GM12865 (cell line): ENCODE measurements around the gene SELENOW.
"Not testable (repeated sequence)": the region's sequence is repeated elsewhere in the genome, so short reads cannot be mapped to it uniquely, and the experiment has no call there.

Experiments used
- DNase-seq: peaks from one replicate; pipeline ENCODE4 v3.0.0; 2010; ENCODE audit warnings: low read depth
- H3K4me3 ChIP-seq: 2 replicates; pipeline ENCODE4 v1.5.1; 2011; ENCODE audit warnings: mild to moderate bottlenecking, low read depth, low read length, control low read depth
- CTCF ChIP-seq: IDR thresholded peaks from 2 replicates; pipeline ENCODE4 v1.5.1; 2011; ENCODE audit warnings: low read length, control low read depth, low read depth, inconsistent platforms; ENCODE audit not compliant: insufficient read depth; ENCODE audit errors: missing control alignments

Gene SELENOW

DNA sequence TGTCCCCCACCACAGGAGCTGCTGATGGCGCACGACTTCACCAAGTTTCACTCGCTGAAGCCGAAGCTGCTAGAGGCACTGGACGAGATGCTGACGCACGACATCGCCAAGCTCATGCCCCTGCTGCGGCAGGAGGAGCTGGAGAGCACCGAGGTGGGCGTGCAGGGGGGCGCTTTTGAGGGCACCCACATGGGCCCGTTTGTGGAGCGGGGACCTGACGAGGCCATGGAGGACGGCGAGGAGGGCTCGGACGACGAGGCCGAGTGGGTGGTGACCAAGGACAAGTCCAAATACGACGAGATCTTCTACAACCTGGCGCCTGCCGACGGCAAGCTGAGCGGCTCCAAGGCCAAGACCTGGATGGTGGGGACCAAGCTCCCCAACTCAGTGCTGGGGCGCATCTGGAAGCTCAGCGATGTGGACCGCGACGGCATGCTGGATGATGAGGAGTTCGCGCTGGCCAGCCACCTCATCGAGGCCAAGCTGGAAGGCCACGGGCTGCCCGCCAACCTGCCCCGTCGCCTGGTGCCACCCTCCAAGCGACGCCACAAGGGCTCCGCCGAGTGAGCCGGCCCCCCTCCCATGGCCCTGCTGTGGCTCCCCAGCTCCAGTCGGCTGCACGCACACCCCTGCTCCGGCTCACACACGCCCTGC is 37.5 kb upstream of the SELENOW start:
- TF ChIP-seq CTCF: no peak
- no peak overlapping the region for H3K4me3 ChIP-seq
- no peak for DNase-seq

DNA sequence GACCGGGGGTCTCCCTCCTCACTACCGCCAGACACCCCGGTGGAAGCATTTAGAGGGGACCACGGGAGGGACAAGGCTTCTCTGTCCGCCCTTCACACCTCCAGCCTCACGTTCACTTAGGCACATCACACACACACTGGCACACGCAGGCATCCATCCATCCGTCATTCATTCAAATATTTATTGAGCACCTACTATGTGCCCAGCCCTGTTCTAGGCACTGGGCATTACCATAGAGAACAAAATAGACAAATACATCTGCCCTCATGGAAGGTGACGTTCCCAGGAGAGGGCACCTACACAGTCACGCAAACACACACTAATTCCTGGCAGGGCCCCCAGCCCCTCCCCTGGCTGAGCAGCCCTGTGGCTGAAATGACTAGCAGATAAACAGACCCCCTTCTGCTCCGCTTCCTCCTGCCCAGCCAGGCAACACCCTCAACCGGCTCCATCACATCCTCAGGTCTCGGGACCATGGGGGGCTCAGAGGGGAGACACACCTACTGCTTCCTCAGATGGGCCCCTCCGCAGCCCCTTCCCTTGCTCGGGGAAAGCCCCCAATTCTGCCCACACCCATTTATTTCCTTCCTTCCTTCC is 36.9 kb upstream of the SELENOW start:
- DNase-seq: no peak

GRCh38 chr19:47742634-47743033 is 35.9 kb upstream of the SELENOW start:
- no peak overlapping the region for H3K4me3 ChIP-seq
- no peak for TF ChIP-seq CTCF
- no peak for DNase-seq

More for the DNA sequence above, 36.9 kb upstream of the SELENOW start:
- no peak overlapping the region for H3K4me3 ChIP-seq
- no peak for TF ChIP-seq CTCF

DNA sequence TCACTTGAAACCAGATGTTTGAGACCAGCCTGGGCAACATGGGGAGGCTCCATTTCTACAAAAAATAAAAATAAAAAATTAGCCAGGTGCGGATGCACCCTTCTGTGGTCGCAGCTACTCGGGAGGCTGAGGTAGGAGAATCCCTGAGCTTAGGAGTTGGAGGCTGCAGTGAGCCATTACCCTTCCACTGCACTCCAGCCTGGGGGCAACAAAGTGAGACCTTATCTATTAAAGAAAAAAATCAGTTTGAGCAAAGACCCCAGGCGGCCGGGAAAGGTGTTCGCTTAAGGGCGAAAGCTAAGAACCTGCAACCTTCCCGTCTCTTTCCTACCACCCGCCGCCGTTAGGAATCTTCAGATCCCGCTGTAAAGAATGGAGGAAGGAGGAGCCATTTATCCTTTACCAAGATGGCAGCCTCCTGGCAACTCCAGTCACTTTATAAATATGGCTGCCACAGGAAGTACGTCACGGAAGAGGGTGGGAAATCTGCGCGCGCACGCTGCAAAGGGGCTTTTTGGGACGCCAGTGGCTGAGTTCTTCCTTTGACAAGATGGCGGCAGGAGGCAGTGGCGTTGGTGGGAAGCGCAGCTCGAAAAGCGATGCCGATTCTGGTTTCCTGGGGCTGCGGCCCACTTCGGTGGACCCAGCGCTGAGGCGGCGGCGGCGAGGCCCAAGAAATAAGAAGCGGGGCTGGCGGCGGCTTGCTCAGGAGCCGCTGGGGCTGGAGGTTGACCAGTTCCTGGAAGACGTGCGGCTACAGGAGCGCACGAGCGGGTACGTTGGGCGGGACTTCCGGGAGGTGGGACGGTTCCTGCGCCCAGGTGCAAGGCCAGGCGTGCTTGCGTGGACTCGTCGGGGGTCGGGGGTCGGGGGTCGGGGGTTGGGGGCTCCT is 33.2 kb upstream of the SELENOW start, which contains the start of gene NOP53:
NOP53 (plus strand) TSS at position 537 of the 892 bp plus-strand sequence; CDS start at position 551, 14 bp downstream.
- TF ChIP-seq CTCF: no peak
- H3K4me3 ChIP-seq: peak within 1 kb of the TSS; percentile 65
- DNase-seq: peak; percentile 99

- DNase-seq: not testable (repeated sequence)
- peak overlapping the region; percentile 65 for H3K4me3 ChIP-seq
These were observed 32.4 kb upstream of the SELENOW start for GRCh38 chr19:47746129-47746528.

- no peak for TF ChIP-seq CTCF
- no peak overlapping the region for H3K4me3 ChIP-seq
- peak; percentile 70 for DNase-seq
These were observed 29.2 kb upstream of the SELENOW start for GRCh38 chr19:47749326-47749725.

- H3K4me3 ChIP-seq: no peak overlapping the region
These were observed 27.8 kb upstream of the SELENOW start for GRCh38 chr19:47750752-47751151.

More at GRCh38 chr19:47750752-47751151, 27.8 kb upstream of the SELENOW start:
- no peak for DNase-seq
- TF ChIP-seq CTCF: no peak
